GM23338 (cell line): ENCODE measurements around the gene HS6ST3. TPM values are rescaled to one million over a fixed set of nuclear protein-coding genes. Genes with fewer than 3 reads are reported as not detected.

Experiments used
- ATAC-seq: fragments of 200-7000 bp; cut with Tn5 transposase; 3 replicates; pipeline ENCODE4 v1.9.1; 2020
- DNase-seq: peaks from one replicate; pipeline ENCODE4 v3.0.0-alpha.2; 2015; ENCODE audit warnings: low spot score
- H2AFZ ChIP-seq: fragments of 200-600 bp; sonication (generic); 2 replicates; pipeline ENCODE4 v1.8.0; 2016; ENCODE audit warnings: antibody characterized with exemption, mild to moderate bottlenecking, moderate library complexity
- H3F3A ChIP-seq: fragments of 200-600 bp; sonication (generic); replicated peaks from 2 replicates; pipeline ENCODE4 v1.8.0; 2017; ENCODE audit warnings: antibody characterized with exemption, mixed run types, low read depth
- H3K27ac ChIP-seq: fragments of 200-600 bp; sonication (generic); 2 replicates; pipeline ENCODE4 v1.6.1; 2016; ENCODE audit warnings: low read depth
- H3K27me3 ChIP-seq: fragments of 200-600 bp; sonication (generic); 2 replicates; pipeline ENCODE4 v1.8.0; 2016; ENCODE audit warnings: mild to moderate bottlenecking, mixed run types, moderate library complexity; ENCODE audit not compliant: insufficient read depth
- H3K36me3 ChIP-seq: fragments of 200-600 bp; sonication (generic); 2 replicates; pipeline ENCODE4 v1.8.0; 2016; ENCODE audit warnings: mild to moderate bottlenecking; ENCODE audit not compliant: insufficient read depth
- H3K4me1 ChIP-seq: fragments of 200-600 bp; sonication (generic); 2 replicates; pipeline ENCODE4 v1.8.0; 2016; ENCODE audit warnings: mild to moderate bottlenecking, moderate library complexity; ENCODE audit not compliant: insufficient read depth
- H3K4me2 ChIP-seq: fragments of 200-600 bp; sonication (generic); 2 replicates; pipeline ENCODE4 v1.7.1; 2017; ENCODE audit warnings: mixed run types
- H3K4me3 ChIP-seq: fragments of 200-600 bp; sonication (generic); 2 replicates; pipeline ENCODE4 v1.6.1; 2016; ENCODE audit warnings: mixed run types
- H3K79me2 ChIP-seq: fragments of 200-600 bp; sonication (generic); replicated peaks from 2 replicates; pipeline ENCODE4 v1.8.0; 2017; ENCODE audit warnings: mild to moderate bottlenecking; ENCODE audit not compliant: insufficient read depth
- H3K9me2 ChIP-seq: fragments of 200-600 bp; sonication (generic); 2 replicates; pipeline ENCODE4 v1.8.0; 2017; ENCODE audit not compliant: insufficient read depth
- H4K20me1 ChIP-seq: fragments of 200-600 bp; sonication (generic); replicated peaks from 2 replicates; pipeline ENCODE4 v1.8.0; 2017; ENCODE audit warnings: mild to moderate bottlenecking; ENCODE audit not compliant: insufficient read depth
- H3K27ac Mint-ChIP-seq: 2 replicates; pipeline ENCODE4 v1.8.0; 2020; ENCODE audit warnings: inconsistent platforms, mild to moderate bottlenecking, moderate library complexity, mixed read lengths
- H3K27me3 Mint-ChIP-seq: 3 replicates; pipeline ENCODE4 v1.8.0; 2022; ENCODE audit warnings: low read depth, mild to moderate bottlenecking, moderate library complexity, mixed read lengths, inconsistent platforms; ENCODE audit not compliant: insufficient read depth, poor library complexity
- H3K36me3 Mint-ChIP-seq: 3 replicates; pipeline ENCODE4 v1.8.0; 2021; ENCODE audit warnings: low read depth, mild to moderate bottlenecking, inconsistent platforms, moderate library complexity, mixed read lengths
- H3K4me1 Mint-ChIP-seq: 3 replicates; pipeline ENCODE4 v1.8.0; 2020; ENCODE audit warnings: mild to moderate bottlenecking, inconsistent platforms, mixed read lengths
- H3K4me3 Mint-ChIP-seq: 3 replicates; pipeline ENCODE4 v1.8.0; 2021; ENCODE audit warnings: moderate library complexity, mild to moderate bottlenecking, inconsistent platforms, mixed read lengths
- H3K9me3 Mint-ChIP-seq: 3 replicates; pipeline ENCODE4 v1.8.0; 2020; ENCODE audit warnings: moderate library complexity, mild to moderate bottlenecking, inconsistent platforms, mixed read lengths
- CREB1 ChIP-seq: fragments of 250-450 bp; sonication (Bioruptor Pico); IDR thresholded peaks from 2 replicates; pipeline ENCODE4 v1.5.0; 2020; ENCODE audit warnings: low read depth, mild to moderate bottlenecking, moderate library complexity
- CTCF ChIP-seq, 2 experiments: fragments of 200-600 bp in 1 of 2; sonication (generic) in 1 of 2; conservative IDR thresholded peaks; 2 replicates each; pipeline versions ENCODE4 v1.5.1 to v1.6.1; 2016 to 2017; ENCODE audit warnings: antibody characterized with exemption in 2 of 2, low read depth in 2 of 2, mild to moderate bottlenecking in 2 of 2, moderate library complexity in 1 of 2
- ETS1 ChIP-seq: IDR thresholded peaks from 2 replicates; pipeline ENCODE4 v1.6.1; 2016; ENCODE audit warnings: antibody characterized with exemption
- EZH2 ChIP-seq: fragments of 200-600 bp; sonication (generic); IDR thresholded peaks from one replicate; pipeline ENCODE4 v1.8.0; 2017; ENCODE audit warnings: antibody characterized with exemption, mild to moderate bottlenecking, low read depth; ENCODE audit not compliant: unreplicated experiment
- EZH2phosphoT487 ChIP-seq: fragments of 200-600 bp; sonication (generic); IDR thresholded peaks from one replicate; pipeline ENCODE4 v1.8.1; 2018; ENCODE audit warnings: antibody characterized with exemption; ENCODE audit not compliant: unreplicated experiment
- JUNB ChIP-seq: IDR thresholded peaks from one replicate; pipeline ENCODE4 v1.6.1; 2016; ENCODE audit warnings: antibody characterized with exemption; ENCODE audit not compliant: unreplicated experiment
- NANOG ChIP-seq: IDR thresholded peaks from 2 replicates; pipeline ENCODE4 v1.6.1; 2016; ENCODE audit warnings: antibody characterized with exemption, borderline replicate concordance
- POLR2AphosphoS5 ChIP-seq: IDR thresholded peaks from 2 replicates; pipeline ENCODE4 v1.6.1; 2016; ENCODE audit warnings: antibody characterized with exemption, low read depth
- REST ChIP-seq: IDR thresholded peaks from one replicate; pipeline ENCODE4 v1.6.1; 2018; ENCODE audit warnings: antibody characterized with exemption; ENCODE audit not compliant: unreplicated experiment
- STAT1 ChIP-seq: IDR thresholded peaks from one replicate; pipeline ENCODE4 v1.6.1; 2016; ENCODE audit warnings: antibody characterized with exemption; ENCODE audit not compliant: unreplicated experiment
- ZNF114 ChIP-seq: fragments of 250-450 bp; sonication (Bioruptor Pico); IDR thresholded peaks from 2 replicates; pipeline ENCODE4 v1.5.0; 2020; ENCODE audit warnings: mild to moderate bottlenecking, moderate library complexity
- ZNF331 ChIP-seq: fragments of 250-450 bp; sonication (Bioruptor Pico); IDR thresholded peaks from 2 replicates; pipeline ENCODE4 v1.5.0; 2020; ENCODE audit warnings: low read depth, mild to moderate bottlenecking, moderate library complexity
- polyA plus RNA-seq: library from polyadenylated mRNA; unstranded; fragments of >200 nt; fragmentation: Nextera tagmentation; extraction: Ambion mirVana; gene quantifications from 2 replicates; pipeline ENCODE4 v1.2.1, GENCODE V29; 2016
- total RNA-seq: library from RNA; depleted of rRNA; stranded (reverse); fragments of >200 nt; shearing (Covaris generic); gene quantifications from 2 replicates; pipeline ENCODE4 v1.2.3, GENCODE V29; 2014
- TF ChIP-seq, protein P1 (sequence below): fragments of 250-450 bp; sonication (Bioruptor Pico); IDR thresholded peaks from 2 replicates; pipeline ENCODE4 v1.5.0; 2020; ENCODE audit warnings: mild to moderate bottlenecking, moderate library complexity

Gene HS6ST3
- total and polyA plus RNA-seq, 2 experiments from 2014 or later: 0.52 to 0.80 TPM

GRCh38 chr13:96274046-96274445 lies 184.1 kb downstream of the HS6ST3 start:
- H3K27ac Mint-ChIP-seq: no peak overlapping the region
- no peaks in the 10 kb centered on the region for H3K79me2 ChIP-seq
- no peaks in the 10 kb centered on the region for H3K36me3 Mint-ChIP-seq
- peaks cover 15% of the 10 kb centered on the region; the same call in 1 of the 2 replicates for H3K4me1 ChIP-seq
- ATAC-seq (no peak), DNase-seq (no peak)
- no peaks in the 10 kb centered on the region for H3F3A ChIP-seq
- no peaks in the 10 kb centered on the region for H3K36me3 ChIP-seq
- no peaks in the 10 kb centered on the region for H4K20me1 ChIP-seq
- H3K9me3 Mint-ChIP-seq: no peaks in the 10 kb centered on the region
- no peak overlapping the region for H3K4me3 Mint-ChIP-seq
- H3K9me2 ChIP-seq: 0 out of 2 replicates have a peak, but pooled peaks cover 7% of the 10 kb centered on the region
- H3K4me1 Mint-ChIP-seq: peaks cover 11% of the 10 kb centered on the region; the same call in 2 of the 3 replicates
- H3K4me3 ChIP-seq: no peak overlapping the region
- H3K4me2 ChIP-seq: no peak overlapping the region
- H3K27me3 ChIP-seq: no peaks in the 10 kb centered on the region
- no peak for TF ChIP-seq NANOG
- TF ChIP-seq ETS1: no peak
- TF ChIP-seq CREB1 (CRISPR knock-in tag): no peak
- TF ChIP-seq STAT1: no peak
- no peak for TF ChIP-seq CTCF (conservative IDR thresholded peaks at IDR 0.05; ENCODE audit: low read depth in 2 of 2)
- TF ChIP-seq POLR2AphosphoS5: no peak
- TF ChIP-seq ZNF331 (CRISPR knock-in tag): no peak
- no peak for TF ChIP-seq JUNB
- TF ChIP-seq EZH2phosphoT487: no peak
- no peak for TF ChIP-seq ZNF114
- no peak for TF ChIP-seq REST
- TF ChIP-seq EZH2: no peak
- TF ChIP-seq, protein P1, sequence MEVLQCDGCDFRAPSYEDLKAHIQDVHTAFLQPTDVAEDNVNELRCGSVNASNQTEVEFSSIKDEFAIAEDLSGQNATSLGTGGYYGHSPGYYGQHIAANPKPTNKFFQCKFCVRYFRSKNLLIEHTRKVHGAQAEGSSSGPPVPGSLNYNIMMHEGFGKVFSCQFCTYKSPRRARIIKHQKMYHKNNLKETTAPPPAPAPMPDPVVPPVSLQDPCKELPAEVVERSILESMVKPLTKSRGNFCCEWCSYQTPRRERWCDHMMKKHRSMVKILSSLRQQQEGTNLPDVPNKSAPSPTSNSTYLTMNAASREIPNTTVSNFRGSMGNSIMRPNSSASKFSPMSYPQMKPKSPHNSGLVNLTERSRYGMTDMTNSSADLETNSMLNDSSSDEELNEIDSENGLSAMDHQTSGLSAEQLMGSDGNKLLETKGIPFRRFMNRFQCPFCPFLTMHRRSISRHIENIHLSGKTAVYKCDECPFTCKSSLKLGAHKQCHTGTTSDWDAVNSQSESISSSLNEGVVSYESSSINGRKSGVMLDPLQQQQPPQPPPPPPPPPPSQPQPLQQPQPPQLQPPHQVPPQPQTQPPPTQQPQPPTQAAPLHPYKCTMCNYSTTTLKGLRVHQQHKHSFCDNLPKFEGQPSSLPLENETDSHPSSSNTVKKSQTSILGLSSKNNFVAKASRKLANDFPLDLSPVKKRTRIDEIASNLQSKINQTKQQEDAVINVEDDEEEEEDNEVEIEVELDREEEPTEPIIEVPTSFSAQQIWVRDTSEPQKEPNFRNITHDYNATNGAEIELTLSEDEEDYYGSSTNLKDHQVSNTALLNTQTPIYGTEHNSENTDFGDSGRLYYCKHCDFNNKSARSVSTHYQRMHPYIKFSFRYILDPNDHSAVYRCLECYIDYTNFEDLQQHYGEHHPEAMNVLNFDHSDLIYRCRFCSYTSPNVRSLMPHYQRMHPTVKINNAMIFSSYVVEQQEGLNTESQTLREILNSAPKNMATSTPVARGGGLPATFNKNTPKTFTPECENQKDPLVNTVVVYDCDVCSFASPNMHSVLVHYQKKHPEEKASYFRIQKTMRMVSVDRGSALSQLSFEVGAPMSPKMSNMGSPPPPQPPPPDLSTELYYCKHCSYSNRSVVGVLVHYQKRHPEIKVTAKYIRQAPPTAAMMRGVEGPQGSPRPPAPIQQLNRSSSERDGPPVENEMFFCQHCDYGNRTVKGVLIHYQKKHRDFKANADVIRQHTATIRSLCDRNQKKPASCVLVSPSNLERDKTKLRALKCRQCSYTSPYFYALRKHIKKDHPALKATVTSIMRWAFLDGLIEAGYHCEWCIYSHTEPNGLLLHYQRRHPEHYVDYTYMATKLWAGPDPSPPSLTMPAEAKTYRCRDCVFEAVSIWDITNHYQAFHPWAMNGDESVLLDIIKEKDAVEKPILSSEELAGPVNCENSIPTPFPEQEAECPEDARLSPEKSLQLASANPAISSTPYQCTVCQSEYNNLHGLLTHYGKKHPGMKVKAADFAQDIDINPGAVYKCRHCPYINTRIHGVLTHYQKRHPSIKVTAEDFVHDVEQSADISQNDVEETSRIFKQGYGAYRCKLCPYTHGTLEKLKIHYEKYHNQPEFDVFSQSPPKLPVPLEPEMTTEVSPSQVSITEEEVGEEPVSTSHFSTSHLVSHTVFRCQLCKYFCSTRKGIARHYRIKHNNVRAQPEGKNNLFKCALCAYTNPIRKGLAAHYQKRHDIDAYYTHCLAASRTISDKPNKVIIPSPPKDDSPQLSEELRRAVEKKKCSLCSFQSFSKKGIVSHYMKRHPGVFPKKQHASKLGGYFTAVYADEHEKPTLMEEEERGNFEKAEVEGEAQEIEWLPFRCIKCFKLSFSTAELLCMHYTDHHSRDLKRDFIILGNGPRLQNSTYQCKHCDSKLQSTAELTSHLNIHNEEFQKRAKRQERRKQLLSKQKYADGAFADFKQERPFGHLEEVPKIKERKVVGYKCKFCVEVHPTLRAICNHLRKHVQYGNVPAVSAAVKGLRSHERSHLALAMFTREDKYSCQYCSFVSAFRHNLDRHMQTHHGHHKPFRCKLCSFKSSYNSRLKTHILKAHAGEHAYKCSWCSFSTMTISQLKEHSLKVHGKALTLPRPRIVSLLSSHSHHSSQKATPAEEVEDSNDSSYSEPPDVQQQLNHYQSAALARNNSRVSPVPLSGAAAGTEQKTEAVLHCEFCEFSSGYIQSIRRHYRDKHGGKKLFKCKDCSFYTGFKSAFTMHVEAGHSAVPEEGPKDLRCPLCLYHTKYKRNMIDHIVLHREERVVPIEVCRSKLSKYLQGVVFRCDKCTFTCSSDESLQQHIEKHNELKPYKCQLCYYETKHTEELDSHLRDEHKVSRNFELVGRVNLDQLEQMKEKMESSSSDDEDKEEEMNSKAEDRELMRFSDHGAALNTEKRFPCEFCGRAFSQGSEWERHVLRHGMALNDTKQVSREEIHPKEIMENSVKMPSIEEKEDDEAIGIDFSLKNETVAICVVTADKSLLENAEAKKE (CRISPR knock-in tag): no peak
- H3K27ac ChIP-seq: no peak overlapping the region
- no peak overlapping the region for H2AFZ ChIP-seq
- H3K27me3 Mint-ChIP-seq: peaks cover 1% of the 10 kb centered on the region
